PFSK-1 (cell line): ENCODE results near the gene PHYHD1.

Experiments
- POLR2AphosphoS5 ChIP-seq: IDR thresholded peaks from 2 replicates; pipeline ENCODE4 v1.6.1; 2012; ENCODE audit warnings: low read depth, mild to moderate bottlenecking, control low read depth, low read length, moderate library complexity
- SIN3A ChIP-seq: IDR thresholded peaks from 2 replicates; pipeline ENCODE4 v1.6.1; 2012; ENCODE audit warnings: mild to moderate bottlenecking, low read length, moderate library complexity, borderline replicate concordance; ENCODE audit not compliant: insufficient read depth
- TAF1 ChIP-seq: IDR thresholded peaks from 2 replicates; pipeline ENCODE4 v1.6.1; 2012; ENCODE audit warnings: low read length, control low read depth, borderline replicate concordance; ENCODE audit not compliant: insufficient read depth
- TF ChIP-seq, protein P1 (sequence below), 2 experiments: IDR thresholded peaks; 2 replicates each; pipeline versions ENCODE4 v1.6.1 to v1.8.0; 2011 to 2012; ENCODE audit warnings: low read depth in 2 of 2, low read length in 2 of 2, control low read depth in 1 of 2, inconsistent platforms in 1 of 2, mild to moderate bottlenecking in 1 of 2, moderate library complexity in 1 of 2; ENCODE audit not compliant: insufficient read depth in 1 of 2

- TF ChIP-seq SIN3A (no peak), POLR2AphosphoS5 (no peak), TAF1 (no peak)
- TF ChIP-seq, protein P1, sequence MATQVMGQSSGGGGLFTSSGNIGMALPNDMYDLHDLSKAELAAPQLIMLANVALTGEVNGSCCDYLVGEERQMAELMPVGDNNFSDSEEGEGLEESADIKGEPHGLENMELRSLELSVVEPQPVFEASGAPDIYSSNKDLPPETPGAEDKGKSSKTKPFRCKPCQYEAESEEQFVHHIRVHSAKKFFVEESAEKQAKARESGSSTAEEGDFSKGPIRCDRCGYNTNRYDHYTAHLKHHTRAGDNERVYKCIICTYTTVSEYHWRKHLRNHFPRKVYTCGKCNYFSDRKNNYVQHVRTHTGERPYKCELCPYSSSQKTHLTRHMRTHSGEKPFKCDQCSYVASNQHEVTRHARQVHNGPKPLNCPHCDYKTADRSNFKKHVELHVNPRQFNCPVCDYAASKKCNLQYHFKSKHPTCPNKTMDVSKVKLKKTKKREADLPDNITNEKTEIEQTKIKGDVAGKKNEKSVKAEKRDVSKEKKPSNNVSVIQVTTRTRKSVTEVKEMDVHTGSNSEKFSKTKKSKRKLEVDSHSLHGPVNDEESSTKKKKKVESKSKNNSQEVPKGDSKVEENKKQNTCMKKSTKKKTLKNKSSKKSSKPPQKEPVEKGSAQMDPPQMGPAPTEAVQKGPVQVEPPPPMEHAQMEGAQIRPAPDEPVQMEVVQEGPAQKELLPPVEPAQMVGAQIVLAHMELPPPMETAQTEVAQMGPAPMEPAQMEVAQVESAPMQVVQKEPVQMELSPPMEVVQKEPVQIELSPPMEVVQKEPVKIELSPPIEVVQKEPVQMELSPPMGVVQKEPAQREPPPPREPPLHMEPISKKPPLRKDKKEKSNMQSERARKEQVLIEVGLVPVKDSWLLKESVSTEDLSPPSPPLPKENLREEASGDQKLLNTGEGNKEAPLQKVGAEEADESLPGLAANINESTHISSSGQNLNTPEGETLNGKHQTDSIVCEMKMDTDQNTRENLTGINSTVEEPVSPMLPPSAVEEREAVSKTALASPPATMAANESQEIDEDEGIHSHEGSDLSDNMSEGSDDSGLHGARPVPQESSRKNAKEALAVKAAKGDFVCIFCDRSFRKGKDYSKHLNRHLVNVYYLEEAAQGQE (IDR thresholded peaks at IDR 0.05; ENCODE audit: insufficient read depth in 1 of 2, low read depth in 2 of 2, low read length in 2 of 2), result no peak; a peak in 1 of 4 replicates
Observed at GRCh38 chr9:128886211-128886891, 34.4 kb upstream of the PHYHD1 start.
